Measurements from ENCODE around the gene MRTFB.

DNA sequence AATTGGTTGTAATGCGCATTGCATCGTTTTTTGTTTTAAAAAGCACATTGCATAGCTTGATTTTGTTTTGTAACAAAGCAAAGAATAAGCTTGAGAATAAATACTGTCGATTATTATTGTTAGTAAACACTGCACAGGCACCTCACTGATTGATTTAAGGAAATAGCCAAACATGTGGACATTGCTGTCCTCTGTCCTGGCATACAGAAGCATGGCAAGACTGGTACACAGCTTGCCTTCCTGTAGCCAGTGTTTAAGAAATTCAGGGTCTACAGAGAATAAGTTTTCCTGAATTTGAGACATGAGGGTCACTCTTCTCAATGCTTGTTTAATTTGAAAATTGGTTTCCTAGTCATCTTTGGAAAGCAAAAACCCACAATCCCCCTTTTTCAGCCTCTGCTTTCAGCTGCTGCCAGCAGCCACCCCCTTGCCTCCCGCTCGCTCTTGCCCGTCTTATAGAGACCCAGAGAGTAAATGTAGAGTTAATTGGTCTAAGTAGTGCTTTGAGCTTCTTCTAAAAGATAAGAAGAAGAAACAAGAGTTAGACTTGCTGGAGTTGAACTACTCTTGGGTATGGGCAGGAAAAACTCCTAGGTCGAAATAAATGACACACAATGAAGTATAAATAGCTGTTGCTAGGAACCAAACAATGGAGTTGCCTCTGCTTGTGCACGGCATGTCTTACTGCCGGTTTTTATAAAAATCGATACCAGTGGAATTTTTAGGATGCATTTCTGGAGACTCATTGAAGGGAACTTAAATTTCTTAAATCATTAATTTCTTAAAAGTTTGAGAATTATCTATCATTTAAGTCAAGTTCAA, 116.6 kb downstream of the MRTFB start:
- no peak for TF ChIP-seq POLR2A (IDR thresholded peaks at IDR 0.05; ENCODE audit: low read length)
- TF ChIP-seq GATA1 (IDR thresholded peaks at IDR 0.05; ENCODE audit: low read depth, low read length) = no peak

All from erythroblast (primary cell).